ENCODE results near the gene TPCN1. TPM values are rescaled to one million over a fixed set of nuclear protein-coding genes. Genes with fewer than 3 reads are reported as not detected.

Gene TPCN1
- total RNA-seq, 3 donors from 2014 or later, result 89.9 to 133 (median 91.3) TPM

DNA sequence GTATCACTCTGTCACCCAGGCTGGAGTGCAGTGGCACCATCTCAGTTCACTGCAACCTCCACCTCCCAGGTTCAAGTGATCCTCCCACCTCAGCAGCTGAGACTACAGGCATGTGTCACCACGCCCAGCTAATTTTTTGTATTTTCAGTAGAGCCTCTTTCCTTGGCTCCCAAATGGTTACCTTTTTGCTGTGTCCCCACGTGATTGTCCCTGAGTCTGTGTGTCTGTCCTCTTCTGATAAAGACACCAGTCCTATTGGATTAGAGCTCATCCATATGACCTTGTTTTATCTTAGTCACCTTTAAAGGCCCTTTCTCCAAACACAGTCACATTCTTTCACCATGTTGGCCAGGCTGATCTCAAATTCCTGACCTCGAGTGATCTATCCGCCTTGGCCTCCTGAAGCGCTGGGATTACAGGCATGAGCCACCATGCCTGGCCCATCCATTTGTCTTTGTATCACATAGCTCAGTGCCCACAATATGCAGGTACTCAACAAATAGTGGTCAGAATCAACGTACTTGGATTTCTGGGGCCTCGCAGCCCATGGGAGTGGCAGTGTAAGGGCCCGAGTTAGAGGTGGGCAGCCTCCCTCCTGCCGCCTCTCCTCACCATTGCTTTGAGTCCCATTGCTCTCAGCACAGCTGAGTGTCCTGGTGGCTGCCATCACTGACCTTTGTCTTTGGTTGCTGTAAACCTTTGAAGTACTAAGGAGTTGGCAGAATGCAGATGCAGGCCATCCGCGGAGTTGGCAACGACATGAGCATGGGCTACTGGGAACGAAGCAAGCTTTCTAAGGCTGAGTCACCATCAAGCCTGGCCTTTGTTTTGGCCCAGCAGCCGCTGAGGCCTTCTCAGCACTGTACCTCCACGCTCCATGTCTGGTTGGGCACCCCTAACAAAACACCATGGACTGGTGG is 9.3 kb downstream of the TPCN1 start:
- Histone ChIP-seq H3K36me3 (ENCODE audit: low read depth) (no peaks in the 10 kb centered on the region), H3K4me3 (no peak overlapping the region), H3K4me1 (ENCODE audit: low read depth) (peaks cover 18% of the 10 kb centered on the region), H3K9me3 (no peaks in the 10 kb centered on the region)
- intact Hi-C loops (cut with DNase I, micrococcal nuclease), result no loop called here
- ATAC-seq (no peak), DNase-seq (peak in 1 of 3 donors; percentile 17)
- TF ChIP-seq CTCF (IDR thresholded peaks at IDR 0.05), result no peak

- H3K4me3 ChIP-seq, result no peak overlapping the region
- H3K36me3 ChIP-seq (ENCODE audit: low read depth), result no peaks in the 10 kb centered on the region
- no peak for TF ChIP-seq CTCF (IDR thresholded peaks at IDR 0.05)
- intact Hi-C loops (cut with DNase I, micrococcal nuclease), result no loop called here
- no peaks in the 10 kb centered on the region for H3K9me3 ChIP-seq
- DNase-seq, result peak in 1 of 3 donors; percentile 11
- peaks cover 27% of the 10 kb centered on the region for H3K4me1 ChIP-seq (ENCODE audit: low read depth)
- ATAC-seq, result no peak
These were observed 10.2 kb downstream of the TPCN1 start for GRCh38 chr12:113231235-113232088.

- ATAC-seq, result no peak
- no peak for DNase-seq
- no peak overlapping the region for H3K4me3 ChIP-seq
- no peaks in the 10 kb centered on the region for H3K9me3 ChIP-seq
- H3K36me3 ChIP-seq (ENCODE audit: low read depth), result no peaks in the 10 kb centered on the region
- TF ChIP-seq CTCF (IDR thresholded peaks at IDR 0.05), result no peak
- intact Hi-C loops (cut with DNase I, micrococcal nuclease), result no loop called here
- peaks cover 35% of the 10 kb centered on the region for H3K4me1 ChIP-seq (ENCODE audit: low read depth)
These were observed 11.0 kb downstream of the TPCN1 start for GRCh38 chr12:113232089-113232839.

DNA sequence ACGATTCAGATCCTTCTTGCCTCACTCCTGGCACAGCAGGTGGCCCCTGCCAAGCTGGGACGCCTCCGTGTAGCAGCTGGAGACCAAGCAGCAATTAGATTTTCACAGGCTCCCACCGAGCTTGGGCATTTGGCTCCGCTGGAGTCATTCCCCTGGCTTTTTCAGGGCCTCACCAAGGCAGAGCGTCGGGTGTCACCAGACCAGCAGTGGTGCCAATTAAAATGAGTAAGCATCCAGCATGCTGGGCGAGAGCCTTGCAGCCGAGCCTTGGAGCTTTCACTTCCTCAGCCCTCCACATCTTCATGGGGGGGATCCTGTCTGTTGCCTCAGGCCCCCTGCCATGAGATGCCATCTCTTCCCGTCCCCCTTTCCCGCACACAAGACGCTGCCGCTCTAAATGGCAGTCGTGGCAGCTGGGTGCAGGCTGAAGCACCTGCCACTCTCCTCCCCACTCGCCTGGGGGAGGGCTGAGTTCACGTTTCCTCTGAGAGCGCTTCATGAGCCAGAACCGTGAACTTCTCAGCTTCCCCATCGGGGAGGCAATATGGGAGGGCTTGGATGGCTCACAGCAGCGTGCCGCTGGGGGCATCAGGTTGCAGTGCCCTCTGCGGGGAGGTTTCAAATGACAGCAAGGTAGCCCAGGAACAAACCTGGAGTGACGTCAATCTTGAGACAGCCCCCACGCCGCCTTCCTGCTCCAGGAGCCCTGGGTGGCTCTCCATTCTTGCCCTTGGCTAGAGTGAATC is 11.7 kb downstream of the TPCN1 start:
- no peaks in the 10 kb centered on the region for H3K36me3 ChIP-seq (ENCODE audit: low read depth)

More for the DNA sequence above, 11.7 kb downstream of the TPCN1 start:
- Histone ChIP-seq H3K9me3 (no peaks in the 10 kb centered on the region), H3K4me3 (no peak overlapping the region), H3K4me1 (ENCODE audit: low read depth) (peaks cover 42% of the 10 kb centered on the region)
- no peak for TF ChIP-seq CTCF (IDR thresholded peaks at IDR 0.05)
- peak in 1 of 3 donors; percentile 78 for DNase-seq
- ATAC-seq, result peak; percentile 41
- intact Hi-C loops (cut with DNase I, micrococcal nuclease), result no loop called here

Data from mucosa of descending colon (tissue), 3 donors.